C4-2B (cell line): ENCODE measurements around the gene PDP2.

Experiments
- ZFX ChIP-seq: fragments of 450-650 bp; IDR thresholded peaks from 2 replicates; pipeline ENCODE4 v1.6.1; 2017
- TF ChIP-seq, protein P1 (sequence below): fragments of 450-650 bp; conservative IDR thresholded peaks from 2 replicates; pipeline ENCODE4 v1.5.1; 2017; ENCODE audit warnings: mild to moderate bottlenecking

GRCh38 chr16:66889622-66890021 is 9.3 kb downstream of the PDP2 start:
- TF ChIP-seq, protein P1, sequence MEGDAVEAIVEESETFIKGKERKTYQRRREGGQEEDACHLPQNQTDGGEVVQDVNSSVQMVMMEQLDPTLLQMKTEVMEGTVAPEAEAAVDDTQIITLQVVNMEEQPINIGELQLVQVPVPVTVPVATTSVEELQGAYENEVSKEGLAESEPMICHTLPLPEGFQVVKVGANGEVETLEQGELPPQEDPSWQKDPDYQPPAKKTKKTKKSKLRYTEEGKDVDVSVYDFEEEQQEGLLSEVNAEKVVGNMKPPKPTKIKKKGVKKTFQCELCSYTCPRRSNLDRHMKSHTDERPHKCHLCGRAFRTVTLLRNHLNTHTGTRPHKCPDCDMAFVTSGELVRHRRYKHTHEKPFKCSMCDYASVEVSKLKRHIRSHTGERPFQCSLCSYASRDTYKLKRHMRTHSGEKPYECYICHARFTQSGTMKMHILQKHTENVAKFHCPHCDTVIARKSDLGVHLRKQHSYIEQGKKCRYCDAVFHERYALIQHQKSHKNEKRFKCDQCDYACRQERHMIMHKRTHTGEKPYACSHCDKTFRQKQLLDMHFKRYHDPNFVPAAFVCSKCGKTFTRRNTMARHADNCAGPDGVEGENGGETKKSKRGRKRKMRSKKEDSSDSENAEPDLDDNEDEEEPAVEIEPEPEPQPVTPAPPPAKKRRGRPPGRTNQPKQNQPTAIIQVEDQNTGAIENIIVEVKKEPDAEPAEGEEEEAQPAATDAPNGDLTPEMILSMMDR = no peak
- no peak for TF ChIP-seq ZFX
